Endodermal cell (in vitro differentiated cells): ENCODE measurements around the gene NPAS3. TPM values are rescaled to one million over a fixed set of nuclear protein-coding genes. Genes with fewer than 3 reads are reported as not detected.

Source experiments
- DNase-seq: peaks from one replicate; pipeline ENCODE4 v3.0.0-alpha.2; 2017
- H3K27ac ChIP-seq: 2 replicates; pipeline ENCODE4 v1.5.1; 2013; ENCODE audit warnings: mild to moderate bottlenecking, low read depth, low read length, moderate library complexity
- H3K27me3 ChIP-seq: 2 replicates; pipeline ENCODE4 v1.6.1; 2013; ENCODE audit warnings: mild to moderate bottlenecking, low read length, moderate library complexity; ENCODE audit not compliant: insufficient read depth, control insufficient read depth, poor library complexity, severe bottlenecking
- H3K36me3 ChIP-seq: 2 replicates; pipeline ENCODE4 v1.7.0; 2013; ENCODE audit warnings: mild to moderate bottlenecking, low read length, moderate library complexity; ENCODE audit not compliant: control insufficient read depth, insufficient read depth
- H3K4me1 ChIP-seq: one replicate; pipeline ENCODE4 v1.7.0; 2013; ENCODE audit warnings: low read length; ENCODE audit not compliant: control insufficient read depth, insufficient read depth
- H3K4me3 ChIP-seq: 2 replicates; pipeline ENCODE4 v1.5.1; 2013; ENCODE audit warnings: mild to moderate bottlenecking, low read length, moderate library complexity
- H3K9ac ChIP-seq: 2 replicates; pipeline ENCODE4 v1.6.1; 2013; ENCODE audit warnings: mild to moderate bottlenecking, low read length, moderate library complexity; ENCODE audit not compliant: poor library complexity, severe bottlenecking; ENCODE audit errors: extremely low read depth
- H3K9me3 ChIP-seq: 2 replicates; pipeline ENCODE4 v1.6.1; 2013; ENCODE audit warnings: mild to moderate bottlenecking, low read length, moderate library complexity; ENCODE audit not compliant: control insufficient read depth
- H3K27ac Mint-ChIP-seq: 2 replicates; pipeline ENCODE4 v1.8.0; 2020; ENCODE audit warnings: mixed read lengths
- H3K27me3 Mint-ChIP-seq: 2 replicates; pipeline ENCODE4 v1.8.0; 2021; ENCODE audit warnings: mild to moderate bottlenecking, mixed read lengths; ENCODE audit not compliant: insufficient read depth
- H3K36me3 Mint-ChIP-seq: 2 replicates; pipeline ENCODE4 v1.8.0; 2020; ENCODE audit warnings: low read depth, mixed read lengths
- H3K4me1 Mint-ChIP-seq: 2 replicates; pipeline ENCODE4 v1.8.0; 2020; ENCODE audit warnings: mixed read lengths
- H3K4me3 Mint-ChIP-seq: 2 replicates; pipeline ENCODE4 v1.8.0; 2020; ENCODE audit warnings: mild to moderate bottlenecking, moderate library complexity, mixed read lengths
- H3K9me3 Mint-ChIP-seq: 2 replicates; pipeline ENCODE4 v1.8.0; 2020; ENCODE audit warnings: mild to moderate bottlenecking, mixed read lengths
- WGBS, 2 experiments: methylation state at CpG; one replicate each; pipeline versions ENCODE4 v1.1.5 to v1.1.7; 2013; ENCODE audit warnings: missing lambda C conversion rate in 2 of 2, mixed read lengths in 1 of 2; ENCODE audit not compliant: insufficient coverage in 1 of 2, insufficient read length in 1 of 2; 5-methylcytosine and 5-hydroxymethylcytosine counted together
- total RNA-seq, 2 donors: library from RNA; stranded (reverse); fragmentation: NEBNext Ultra II Directional in 1 of 2; extraction: Animal tissue kit (Norgen Biotek cat#: 25700) in 1 of 2; gene quantifications; 2 replicates in 1 of 2; 3 replicates in 1 of 2; pipeline ENCODE4 v1.2.1, GENCODE V29; 2021
- TF ChIP-seq, protein P1 (sequence below): fragments of 200-600 bp; sonication (generic); conservative IDR thresholded peaks from 2 replicates; pipeline ENCODE4 v1.5.0; 2021; ENCODE audit warnings: antibody characterized with exemption, mild to moderate bottlenecking

Gene NPAS3
- total RNA-seq, 2 donors from 2014 or later: 1.4 to 1.6 TPM

DNA sequence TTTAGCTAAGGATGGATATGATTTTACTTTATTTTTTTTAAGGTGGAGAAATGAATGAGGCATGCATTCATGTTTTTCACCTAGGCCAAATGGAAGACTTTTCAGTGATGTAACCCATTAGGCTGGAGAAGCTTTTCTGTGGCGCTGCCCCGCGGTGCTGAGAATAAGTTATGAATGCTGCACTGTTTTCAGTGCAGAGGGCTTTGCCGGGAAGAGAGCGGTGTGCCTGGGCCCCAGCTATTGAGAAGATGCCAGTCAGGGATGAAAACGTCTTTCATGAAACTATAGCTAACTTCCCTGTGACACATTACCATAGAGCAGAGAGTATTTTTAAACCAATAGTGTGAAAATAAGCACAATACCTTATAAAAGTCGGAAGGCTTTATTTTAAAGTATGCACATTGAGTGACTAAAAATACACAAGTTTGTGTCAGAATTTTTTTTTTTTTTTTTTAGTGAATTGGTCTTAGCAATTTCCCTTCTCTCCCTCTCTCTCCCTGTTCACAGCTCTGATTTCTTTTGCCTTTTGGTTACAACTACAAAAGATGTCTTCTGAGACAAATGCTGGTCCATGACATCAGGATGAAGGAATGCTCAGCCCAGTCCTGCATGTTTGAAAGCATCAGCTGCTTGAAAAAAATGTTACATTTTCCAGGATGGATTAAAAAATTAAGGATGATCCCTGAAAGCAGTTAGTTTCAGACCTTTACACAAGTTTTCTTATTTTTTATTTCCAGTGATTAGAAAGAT, 48.3 kb downstream of the NPAS3 start:
- Histone ChIP-seq H3K9me3 (no peaks in the 10 kb centered on the region), H3K9ac (no peak overlapping the region), H3K36me3 (no peaks in the 10 kb centered on the region), H3K27ac (peak overlapping the region; percentile 99), H3K27me3 (no peaks in the 10 kb centered on the region), H3K4me3 (no peak overlapping the region), H3K4me1 (no peaks in the 10 kb centered on the region)
- H3K9me3 Mint-ChIP-seq: no peaks in the 10 kb centered on the region
- no peaks in the 10 kb centered on the region for H3K27me3 Mint-ChIP-seq
- no peaks in the 10 kb centered on the region for H3K36me3 Mint-ChIP-seq
- no peak for DNase-seq
- no peaks in the 10 kb centered on the region for H3K4me1 Mint-ChIP-seq
- no peak overlapping the region for H3K4me3 Mint-ChIP-seq
- H3K27ac Mint-ChIP-seq: no peak overlapping the region
- TF ChIP-seq, protein P1, sequence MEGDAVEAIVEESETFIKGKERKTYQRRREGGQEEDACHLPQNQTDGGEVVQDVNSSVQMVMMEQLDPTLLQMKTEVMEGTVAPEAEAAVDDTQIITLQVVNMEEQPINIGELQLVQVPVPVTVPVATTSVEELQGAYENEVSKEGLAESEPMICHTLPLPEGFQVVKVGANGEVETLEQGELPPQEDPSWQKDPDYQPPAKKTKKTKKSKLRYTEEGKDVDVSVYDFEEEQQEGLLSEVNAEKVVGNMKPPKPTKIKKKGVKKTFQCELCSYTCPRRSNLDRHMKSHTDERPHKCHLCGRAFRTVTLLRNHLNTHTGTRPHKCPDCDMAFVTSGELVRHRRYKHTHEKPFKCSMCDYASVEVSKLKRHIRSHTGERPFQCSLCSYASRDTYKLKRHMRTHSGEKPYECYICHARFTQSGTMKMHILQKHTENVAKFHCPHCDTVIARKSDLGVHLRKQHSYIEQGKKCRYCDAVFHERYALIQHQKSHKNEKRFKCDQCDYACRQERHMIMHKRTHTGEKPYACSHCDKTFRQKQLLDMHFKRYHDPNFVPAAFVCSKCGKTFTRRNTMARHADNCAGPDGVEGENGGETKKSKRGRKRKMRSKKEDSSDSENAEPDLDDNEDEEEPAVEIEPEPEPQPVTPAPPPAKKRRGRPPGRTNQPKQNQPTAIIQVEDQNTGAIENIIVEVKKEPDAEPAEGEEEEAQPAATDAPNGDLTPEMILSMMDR: no peak
- WGBS, 2 experiments: 71% methylated on average over 6 of the region's 7 CpGs; no CpG with 5 or more reads in 1 of the 2 experiments

DNA sequence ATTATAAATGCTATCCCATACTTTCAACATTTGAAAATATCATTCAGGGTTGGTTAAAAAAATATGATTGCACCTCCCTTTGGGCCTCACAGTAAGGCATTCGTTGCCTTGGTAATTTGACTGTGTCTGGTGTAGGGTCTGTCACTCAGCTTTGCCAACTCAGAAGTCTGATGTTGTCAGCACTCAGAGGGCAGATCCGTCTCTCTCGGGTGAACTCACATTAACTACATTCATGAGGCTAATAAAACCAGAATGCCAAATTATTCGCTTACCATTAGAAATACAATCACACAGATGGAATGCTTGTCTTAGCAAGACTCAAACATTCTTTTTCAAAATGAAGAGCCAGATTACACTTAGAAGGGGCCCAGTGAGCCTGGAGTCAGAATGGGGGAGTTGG, 53.0 kb downstream of the NPAS3 start:
- 91 to 92% methylated on average over 3 to 4 of the region's 4 CpGs for WGBS, 2 experiments
- Mint-ChIP-seq H3K27ac (no peak overlapping the region), H3K9me3 (peaks cover 15% of the 10 kb centered on the region), H3K4me3 (no peak overlapping the region), H3K36me3 (peaks cover 4% of the 10 kb centered on the region), H3K4me1 (no peaks in the 10 kb centered on the region), H3K27me3 (no peaks in the 10 kb centered on the region)
- Histone ChIP-seq H3K9me3 (peaks cover 3% of the 10 kb centered on the region), H3K36me3 (no peaks in the 10 kb centered on the region), H3K27me3 (no peaks in the 10 kb centered on the region), H3K4me1 (no peaks in the 10 kb centered on the region), H3K4me3 (no peak overlapping the region), H3K9ac (no peak overlapping the region), H3K27ac (no peak overlapping the region)
- TF ChIP-seq, protein P1: no peak
- DNase-seq: no peak

DNA sequence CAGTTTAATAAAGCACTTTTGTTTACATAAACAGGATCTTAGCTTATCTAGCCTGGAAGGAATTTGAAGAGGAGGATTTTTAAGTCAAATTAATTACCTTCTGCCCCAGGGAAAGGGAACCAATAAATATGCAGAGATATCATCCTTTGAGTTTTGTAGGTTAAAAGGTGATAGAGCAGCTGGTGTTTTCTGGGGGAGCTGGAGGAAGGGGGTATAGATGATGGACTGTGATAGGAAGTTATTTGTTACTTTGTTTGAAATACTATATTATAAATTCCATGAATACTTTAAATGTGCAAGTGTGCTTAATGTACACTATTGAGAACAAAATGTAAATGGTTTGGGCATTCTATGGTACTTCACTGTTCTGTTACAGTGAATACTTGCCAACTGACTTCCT, 55.2 kb downstream of the NPAS3 start:
- no peak for DNase-seq
- H3K9me3 Mint-ChIP-seq: peaks cover 26% of the 10 kb centered on the region
- Histone ChIP-seq H3K9me3 (peaks cover 5% of the 10 kb centered on the region), H3K27me3 (no peaks in the 10 kb centered on the region), H3K4me1 (no peaks in the 10 kb centered on the region), H3K9ac (no peak overlapping the region), H3K36me3 (no peaks in the 10 kb centered on the region), H3K27ac (no peak overlapping the region), H3K4me3 (no peak overlapping the region)
- no peaks in the 10 kb centered on the region for H3K4me1 Mint-ChIP-seq
- no peak overlapping the region for H3K27ac Mint-ChIP-seq
- H3K4me3 Mint-ChIP-seq: no peak overlapping the region
- TF ChIP-seq, protein P1: no peak
- no peaks in the 10 kb centered on the region for H3K27me3 Mint-ChIP-seq
- H3K36me3 Mint-ChIP-seq: peaks cover 4% of the 10 kb centered on the region
